ENCODE data around the gene ENTPD8. TPM values are rescaled to one million over a fixed set of nuclear protein-coding genes. Genes with fewer than 3 reads are reported as not detected.
"Not testable (repeated sequence)": the region's sequence is repeated elsewhere in the genome, so short reads cannot be mapped to it uniquely, and the experiment has no call there.

The ENTPD8 gene
- total RNA-seq, 2 donors from 2014 or later = not detected

GRCh38 chr9:137454597-137455358, 13.6 kb upstream of the ENTPD8 start:
- ATAC-seq = no peak
- H3K9me3 Mint-ChIP-seq = no peaks in the 10 kb centered on the region
- no peaks in the 10 kb centered on the region for H3K36me3 Mint-ChIP-seq
- DNase-seq (ENCODE audit: low spot score in 2 of 2) = peak; percentile 7 to 56
- no peak overlapping the region for H3K27ac Mint-ChIP-seq

GRCh38 chr9:137454145-137454596, 13.0 kb upstream of the ENTPD8 start:
- ATAC-seq (peak; percentile 15 to 52), DNase-seq (ENCODE audit: low spot score in 2 of 2) (peak; percentile 59 to 61)
- no peaks in the 10 kb centered on the region for H3K9me3 Mint-ChIP-seq
- no peak overlapping the region for H3K27ac Mint-ChIP-seq
- H3K36me3 Mint-ChIP-seq = no peaks in the 10 kb centered on the region

- H3K27ac Mint-ChIP-seq = no peak overlapping the region
- peak; percentile 58 to 85 for ATAC-seq
Measured at GRCh38 chr9:137453643-137454081, 12.5 kb upstream of the ENTPD8 start.

GRCh38 chr9:137452761-137453642, 11.8 kb upstream of the ENTPD8 start:
- no peaks in the 10 kb centered on the region for H3K36me3 Mint-ChIP-seq
- DNase-seq (ENCODE audit: low spot score in 2 of 2) (peak; percentile 3 to 58), ATAC-seq (no peak)
- no peaks in the 10 kb centered on the region for H3K9me3 Mint-ChIP-seq
- H3K27ac Mint-ChIP-seq = no peak overlapping the region

More at GRCh38 chr9:137453643-137454081, 12.5 kb upstream of the ENTPD8 start:
- Mint-ChIP-seq H3K36me3 (no peaks in the 10 kb centered on the region), H3K9me3 (no peaks in the 10 kb centered on the region)
- peak; percentile 59 to 72 for DNase-seq (ENCODE audit: low spot score in 2 of 2)

GRCh38 chr9:137452006-137452760, 11.0 kb upstream of the ENTPD8 start:
- DNase-seq (ENCODE audit: low spot score in 2 of 2) (peak in 1 of 2 donors; percentile 55), ATAC-seq (no peak)
- Mint-ChIP-seq H3K9me3 (no peaks in the 10 kb centered on the region), H3K36me3 (no peaks in the 10 kb centered on the region), H3K27ac (no peak overlapping the region)

GRCh38 chr9:137451264-137452005, 10.3 kb upstream of the ENTPD8 start:
- not testable (repeated sequence) for H3K36me3 Mint-ChIP-seq; H3K27ac Mint-ChIP-seq; H3K9me3 Mint-ChIP-seq; ATAC-seq; DNase-seq (ENCODE audit: low spot score in 2 of 2)

- DNase-seq (ENCODE audit: low spot score in 2 of 2); ATAC-seq: not testable (repeated sequence)
Measured at GRCh38 chr9:137450539-137451222, 9.5 kb upstream of the ENTPD8 start.

GRCh38 chr9:137449931-137450538, 8.9 kb upstream of the ENTPD8 start:
- DNase-seq (ENCODE audit: low spot score in 2 of 2) = no peak
- Mint-ChIP-seq H3K27ac (peak overlapping the region in 1 of 2 donors; percentile 36), H3K36me3 (no peaks in the 10 kb centered on the region), H3K9me3 (no peaks in the 10 kb centered on the region)
- no peak for ATAC-seq

More at GRCh38 chr9:137450539-137451222, 9.5 kb upstream of the ENTPD8 start:
- H3K9me3 Mint-ChIP-seq, H3K27ac Mint-ChIP-seq, H3K36me3 Mint-ChIP-seq: not testable (repeated sequence)

- DNase-seq (ENCODE audit: low spot score in 2 of 2) = no peak
- H3K27ac Mint-ChIP-seq = no peak overlapping the region
Measured at GRCh38 chr9:137449081-137449844, 8.1 kb upstream of the ENTPD8 start.

GRCh38 chr9:137448602-137448962, 7.4 kb upstream of the ENTPD8 start:
- Mint-ChIP-seq H3K9me3 (no peaks in the 10 kb centered on the region), H3K36me3 (no peaks in the 10 kb centered on the region), H3K27ac (no peak overlapping the region)
- DNase-seq (ENCODE audit: low spot score in 2 of 2) (no peak), ATAC-seq (no peak)

More at GRCh38 chr9:137449081-137449844, 8.1 kb upstream of the ENTPD8 start:
- ATAC-seq = no peak
- Mint-ChIP-seq H3K36me3 (no peaks in the 10 kb centered on the region), H3K9me3 (no peaks in the 10 kb centered on the region)

- Mint-ChIP-seq H3K36me3 (no peaks in the 10 kb centered on the region), H3K9me3 (no peaks in the 10 kb centered on the region), H3K27ac (no peak overlapping the region)
- DNase-seq (ENCODE audit: low spot score in 2 of 2) (no peak), ATAC-seq (no peak)
Measured at GRCh38 chr9:137447722-137448601, 6.8 kb upstream of the ENTPD8 start.

- Mint-ChIP-seq H3K27ac (peak overlapping the region in 1 of 2 donors; percentile 62), H3K36me3 (peaks cover 0 to 2% of the 10 kb centered on the region in 2 donors), H3K9me3 (no peaks in the 10 kb centered on the region)
- ATAC-seq = no peak
- no peak for DNase-seq (ENCODE audit: low spot score in 2 of 2)
Measured at GRCh38 chr9:137446851-137447471, 5.8 kb upstream of the ENTPD8 start.

- no peak overlapping the region for H3K27ac Mint-ChIP-seq
- DNase-seq (ENCODE audit: low spot score in 2 of 2) = no peak
- H3K36me3 Mint-ChIP-seq = peaks cover 0 to 5% of the 10 kb centered on the region in 2 donors
- H3K9me3 Mint-ChIP-seq = no peaks in the 10 kb centered on the region
- ATAC-seq = no peak
Measured at GRCh38 chr9:137445930-137446431, 4.8 kb upstream of the ENTPD8 start.

Measured in activated naive CD4-positive, alpha-beta T cell treated with anti-CD3 and anti-CD28 coated beads, Interleukin-2, amount 50 U/mL, for 72 hours (primary cell).